Suppressor macrophage (primary cell): ENCODE results near the gene RIIAD1.

Source experiments
- DNase-seq, 4 experiments: peaks; one replicate each; pipeline ENCODE4 v3.0.0-alpha.2; 2020 to 2022
- total RNA-seq, 17 experiments: gene quantifications; one replicate each; lab custom pipeline; 2026; ENCODE audit warnings: mixed read lengths in 6 of 17, inconsistent platforms in 3 of 17; lab: John Stamatoyannopoulos, UW

Gene RIIAD1, protein sequence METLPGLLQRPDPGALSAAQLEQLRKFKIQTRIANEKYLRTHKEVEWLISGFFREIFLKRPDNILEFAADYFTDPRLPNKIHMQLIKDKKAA
- total RNA-seq, result 0 to 1.8 (median 0) reads per million in 17 experiments

DNA sequence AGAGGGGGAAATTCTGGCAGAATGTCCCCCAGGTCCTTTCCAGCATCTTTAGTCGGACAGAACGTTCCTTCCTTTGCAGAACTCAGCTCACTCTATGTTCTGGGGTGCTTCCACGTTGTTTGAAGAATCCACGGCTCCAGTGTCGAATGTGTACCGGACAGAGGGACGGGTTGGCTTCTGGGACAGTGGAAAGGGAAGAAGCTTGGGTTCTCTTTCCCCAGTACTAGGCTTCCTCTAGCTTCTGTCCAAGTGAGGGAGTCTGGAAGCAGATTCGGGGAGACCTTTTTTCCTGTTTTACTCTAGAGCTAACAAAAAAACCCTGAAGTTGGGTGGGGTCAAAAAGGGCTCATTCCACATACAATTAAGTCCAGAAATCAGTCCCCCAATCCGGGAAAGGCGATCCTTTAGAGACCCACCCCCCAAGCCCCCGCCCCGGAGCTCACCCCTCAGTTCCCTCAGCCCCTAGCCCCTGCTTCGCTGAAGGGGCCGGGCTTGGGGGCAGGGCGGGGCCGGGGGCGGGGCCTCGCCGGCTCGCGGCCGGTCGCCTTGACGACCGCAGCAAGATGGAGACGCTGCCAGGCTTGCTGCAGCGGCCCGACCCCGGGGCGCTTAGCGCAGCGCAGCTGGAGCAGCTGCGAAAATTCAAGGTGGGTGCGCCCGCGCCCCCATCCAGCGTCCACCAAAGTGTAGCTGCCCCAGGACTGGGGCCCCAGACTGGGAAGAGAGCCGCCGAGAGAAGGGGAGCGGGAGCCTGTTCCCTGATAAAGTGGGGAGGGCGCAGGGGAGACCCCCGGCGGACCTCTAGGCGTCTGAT is at the start of gene RIIAD1:
Gene RIIAD1 (plus strand): TSS at position 549 of the 814 bp plus-strand sequence. CDS start 15 bp downstream, at position 564.
- DNase-seq, result peak; percentile 13 to 43 (median 34)

DNA sequence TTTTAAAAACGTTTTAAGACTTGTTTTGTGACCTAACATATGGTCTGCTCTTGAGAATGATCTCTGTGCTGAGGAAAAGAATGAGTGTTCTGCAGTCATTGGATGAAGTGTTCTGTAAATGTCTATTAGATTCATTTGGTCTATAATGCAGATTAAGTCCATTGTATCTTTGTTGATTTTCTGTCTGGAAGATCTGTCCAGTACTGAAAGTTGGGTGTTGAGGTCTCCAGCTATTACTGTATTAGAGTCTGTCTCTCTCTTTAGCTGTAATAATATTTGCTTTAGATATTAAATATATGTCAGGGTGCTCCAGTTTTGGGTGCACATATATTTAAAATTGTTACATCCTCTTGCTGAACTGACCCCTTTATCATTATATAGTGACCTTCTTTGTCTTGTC is 47.9 kb upstream of the RIIAD1 start:
- DNase-seq, result no peak

DNA sequence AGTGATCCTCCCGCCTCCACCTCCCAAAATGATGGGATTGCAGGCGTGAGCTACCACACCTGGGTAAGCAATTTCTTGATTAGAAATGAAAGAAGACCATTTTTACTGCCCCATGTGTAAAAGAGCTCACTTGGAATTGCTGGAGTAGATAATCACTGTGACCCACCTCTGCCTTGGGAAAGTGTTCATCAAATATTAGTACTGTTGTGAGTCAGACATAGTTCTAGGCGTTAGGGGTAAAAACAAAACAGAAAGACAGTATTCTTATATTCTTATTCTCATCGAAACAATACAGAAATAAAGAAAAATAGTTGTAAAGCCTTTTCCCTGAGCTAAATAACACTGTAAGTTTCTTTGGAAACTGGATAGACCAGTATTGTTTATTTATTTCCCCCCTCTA is 40.9 kb upstream of the RIIAD1 start:
- DNase-seq, result no peak

DNA sequence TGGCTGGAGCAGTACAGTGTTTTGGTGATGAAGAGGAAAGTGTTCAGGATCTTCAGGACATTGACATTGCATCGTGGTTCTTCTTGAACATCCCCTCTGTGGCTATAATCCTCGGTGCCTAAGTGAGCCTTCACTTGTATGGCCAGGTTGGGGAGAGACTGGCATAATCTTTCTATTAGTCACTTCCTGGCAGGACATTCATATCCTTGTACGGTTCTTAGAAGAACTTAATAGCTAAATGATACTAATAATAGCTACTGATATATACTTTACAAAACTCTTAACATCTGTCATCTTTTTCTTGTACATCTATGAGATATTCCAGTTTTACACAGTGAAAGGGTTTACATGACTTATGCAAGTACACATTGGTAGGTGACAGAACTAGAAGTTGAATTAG is 40.5 kb upstream of the RIIAD1 start:
- no peak for DNase-seq

DNA sequence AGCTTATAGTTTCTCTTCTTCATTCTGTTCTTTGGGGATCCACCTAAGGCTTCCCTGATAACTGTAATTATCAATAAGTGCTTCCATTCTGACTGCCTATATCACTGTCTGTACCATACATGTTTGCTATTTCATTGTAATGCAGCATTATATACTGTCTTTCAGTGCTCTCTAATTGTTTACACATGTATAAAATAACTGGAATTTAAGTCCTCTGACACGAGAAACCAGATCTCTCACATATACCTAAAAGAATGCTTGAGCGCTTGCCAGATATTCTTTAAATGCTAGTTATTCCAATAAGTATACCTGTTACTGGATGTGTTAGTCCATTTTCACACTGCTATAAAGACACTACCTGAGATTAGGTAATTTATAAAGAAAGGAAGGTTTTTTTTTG is 39.4 kb upstream of the RIIAD1 start:
- no peak for DNase-seq

DNA sequence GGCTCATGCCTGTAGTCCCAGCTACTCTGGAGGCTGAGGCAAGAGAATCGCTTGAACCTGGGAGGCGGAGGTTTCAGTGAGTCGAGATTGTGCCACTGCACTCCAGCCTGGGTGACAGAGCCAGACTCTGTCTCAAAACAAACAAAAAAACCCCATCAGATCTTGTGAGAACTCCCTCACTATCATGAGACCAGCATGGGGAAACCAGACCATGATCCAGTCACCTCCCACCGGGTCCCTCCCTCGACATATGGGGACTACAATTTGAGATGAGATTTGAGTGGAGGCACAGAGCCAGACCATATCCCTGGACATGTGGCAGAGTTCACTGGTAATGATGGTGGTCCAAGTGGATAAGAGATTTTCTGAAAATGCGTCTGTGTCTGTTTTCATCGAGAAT is 38.4 kb upstream of the RIIAD1 start:
- peak in 3 of 4 experiments; percentile 24 to 43 (median 25) for DNase-seq

DNA sequence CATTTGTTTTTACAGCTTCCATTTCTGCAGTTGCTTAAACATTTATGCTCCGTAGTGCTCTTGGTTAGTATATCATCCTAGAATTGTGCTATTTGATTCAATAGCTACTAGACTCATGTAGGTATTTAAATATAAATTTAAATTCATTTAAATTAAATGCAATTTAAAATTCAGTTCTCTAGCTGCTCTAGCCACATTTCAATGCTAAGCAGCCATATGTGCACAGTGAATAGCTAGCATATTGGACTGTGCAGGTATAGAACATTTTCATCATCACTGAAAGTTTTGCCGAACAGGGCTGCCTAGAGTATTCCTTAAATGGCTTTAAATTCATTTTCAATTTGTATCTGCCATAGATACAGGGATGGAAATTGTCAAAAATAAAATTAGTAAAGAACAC is 37.2 kb upstream of the RIIAD1 start:
- no peak for DNase-seq

DNA sequence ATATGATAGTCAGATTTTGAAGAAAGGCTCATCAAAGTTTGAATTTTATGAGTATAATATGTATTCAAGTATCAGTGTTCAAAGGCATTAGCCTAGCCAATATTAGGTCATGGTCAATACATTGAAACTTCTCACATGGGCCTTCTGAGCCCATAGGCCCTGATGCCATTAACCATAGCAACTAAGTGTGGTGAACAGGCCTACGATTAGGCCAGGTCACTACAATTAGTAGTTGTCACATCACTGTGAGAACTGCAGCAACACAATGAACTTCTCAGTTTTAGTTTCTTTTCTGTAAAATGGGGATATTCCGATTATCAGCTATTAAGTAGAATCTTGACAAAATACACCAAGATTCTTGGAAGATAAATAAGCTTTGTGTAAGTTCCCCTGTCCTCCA is 34.8 kb upstream of the RIIAD1 start:
- DNase-seq, result no peak

DNA sequence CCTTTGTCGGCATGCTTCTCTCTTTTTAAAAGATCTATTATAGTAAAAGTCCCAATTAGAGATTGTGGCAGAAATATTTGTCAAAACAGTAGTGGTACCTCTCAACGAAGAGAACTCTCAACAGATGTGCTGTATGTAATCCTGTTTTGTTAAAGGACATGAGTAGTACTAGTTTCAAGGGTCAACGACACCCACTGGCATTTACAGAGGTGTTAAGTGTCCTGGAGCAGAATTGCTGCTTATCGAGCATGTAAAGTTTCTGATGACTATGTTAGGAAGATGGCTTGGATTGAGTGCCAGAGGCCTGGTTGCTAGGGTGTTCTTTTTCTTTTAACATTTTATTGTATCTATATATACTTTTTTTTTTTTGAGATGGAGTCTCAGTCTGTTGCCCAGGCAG is 31.8 kb upstream of the RIIAD1 start:
- DNase-seq, result no peak

DNA sequence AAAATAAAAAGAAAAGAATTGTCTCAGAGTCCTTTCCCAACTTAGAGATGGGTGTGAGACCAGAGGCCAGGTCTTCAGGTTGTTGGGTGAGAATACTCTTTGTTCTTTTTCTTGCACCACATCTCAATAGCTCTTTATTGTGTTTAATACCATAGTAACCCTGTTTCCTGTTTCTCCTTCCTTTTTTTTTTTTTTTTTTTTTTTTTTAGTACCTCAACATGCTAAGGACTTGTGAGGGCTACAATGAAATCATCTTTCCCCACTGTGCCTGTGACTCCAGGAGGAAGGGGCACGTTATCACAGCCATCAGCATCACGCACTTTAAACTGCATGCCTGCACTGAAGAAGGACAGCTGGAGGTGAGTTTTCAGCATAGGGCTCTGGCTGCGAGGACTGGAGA is 29.1 kb upstream of the RIIAD1 start:
- peak in 2 of 4 experiments; percentile 47 to 59 for DNase-seq

DNA sequence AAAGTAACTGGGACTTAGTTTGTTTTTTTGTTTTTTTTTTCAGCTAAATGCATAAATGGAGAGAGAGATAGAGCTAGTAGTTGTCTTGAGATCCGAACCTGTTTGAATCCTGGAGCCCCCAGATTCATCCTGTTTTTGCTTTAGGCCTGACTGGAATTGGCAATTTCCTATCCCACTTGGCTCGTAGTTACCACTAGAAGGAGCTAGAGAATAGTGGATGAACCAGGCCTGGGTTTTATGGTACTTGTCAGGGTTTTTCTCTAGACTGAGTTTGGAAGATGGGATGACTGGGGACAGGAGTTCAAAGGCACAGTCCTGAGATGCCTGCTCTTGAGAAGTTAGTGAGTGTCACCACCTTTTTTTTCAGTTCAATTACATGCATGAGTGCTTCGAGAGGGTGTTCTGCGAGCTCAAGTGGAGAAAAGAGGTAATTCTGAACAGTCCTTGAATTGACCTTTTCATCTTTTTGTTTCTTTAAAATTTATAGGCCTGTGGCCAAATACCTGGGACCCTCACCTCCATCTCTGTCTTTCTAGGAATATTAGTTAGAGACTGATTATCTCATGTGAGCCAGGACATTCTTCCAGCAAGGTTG is 28.2 kb upstream of the RIIAD1 start:
- peak in 2 of 4 experiments; percentile 23 to 32 for DNase-seq

DNA sequence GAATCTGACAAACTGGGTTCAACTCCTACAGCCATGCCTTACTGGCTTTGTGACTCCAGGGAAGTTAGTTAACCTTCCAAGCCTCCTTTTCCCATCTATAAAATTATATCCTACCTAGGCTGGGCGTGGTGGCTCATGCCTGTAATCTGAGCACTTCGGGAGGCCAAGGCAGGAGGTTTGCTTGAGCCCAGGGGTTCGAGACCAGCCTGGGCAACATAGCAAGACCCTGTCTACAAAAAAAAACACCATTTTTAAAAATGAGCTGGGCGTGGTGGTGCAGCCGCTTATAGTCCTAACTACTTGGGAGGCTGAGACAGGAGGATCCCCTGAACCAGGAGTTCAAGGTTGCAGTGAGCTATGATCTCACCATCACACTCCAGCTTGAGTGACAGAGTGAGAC is 19.8 kb upstream of the RIIAD1 start:
- DNase-seq, result no peak

DNA sequence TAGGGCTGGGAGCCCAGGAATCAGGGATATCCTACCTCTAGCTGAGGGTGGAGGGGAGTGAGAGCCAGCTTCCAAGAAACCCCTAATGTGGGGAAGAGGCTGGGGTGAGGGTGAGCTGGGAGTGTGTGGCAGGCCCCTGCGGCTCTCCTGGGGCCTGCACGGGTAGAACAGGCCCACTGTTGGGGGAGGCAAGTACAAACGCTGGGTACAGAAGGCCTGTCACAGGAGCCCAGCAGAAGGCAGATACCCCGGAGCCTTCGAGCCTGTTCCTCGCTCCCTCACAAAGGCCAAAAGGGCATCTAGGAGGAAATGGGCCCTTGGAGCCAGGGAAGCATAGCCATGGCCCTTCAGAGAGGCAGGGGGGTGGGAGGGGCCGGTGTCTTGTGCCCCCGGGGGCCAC is 18.4 kb upstream of the RIIAD1 start:
- no peak for DNase-seq

DNA sequence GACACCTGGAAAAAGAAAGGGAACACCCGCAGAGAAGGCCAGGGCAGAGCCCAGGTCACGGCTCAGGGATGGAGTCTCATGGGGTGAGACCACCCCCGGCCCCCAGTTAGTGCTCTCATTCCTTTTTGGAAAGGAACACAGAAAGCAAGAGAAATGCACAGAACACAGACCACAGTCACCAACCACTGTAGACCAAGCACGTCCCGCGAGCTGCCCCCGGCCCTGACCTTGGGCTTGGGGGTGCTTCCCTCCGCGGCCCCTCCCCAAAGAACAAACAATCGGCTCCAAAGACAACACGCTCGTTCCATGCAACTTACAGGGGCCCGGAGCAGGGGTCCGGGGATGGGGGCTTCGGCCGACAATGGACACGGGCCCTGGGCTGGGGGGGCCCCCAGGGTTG is 17.5 kb upstream of the RIIAD1 start:
- DNase-seq, result no peak

DNA sequence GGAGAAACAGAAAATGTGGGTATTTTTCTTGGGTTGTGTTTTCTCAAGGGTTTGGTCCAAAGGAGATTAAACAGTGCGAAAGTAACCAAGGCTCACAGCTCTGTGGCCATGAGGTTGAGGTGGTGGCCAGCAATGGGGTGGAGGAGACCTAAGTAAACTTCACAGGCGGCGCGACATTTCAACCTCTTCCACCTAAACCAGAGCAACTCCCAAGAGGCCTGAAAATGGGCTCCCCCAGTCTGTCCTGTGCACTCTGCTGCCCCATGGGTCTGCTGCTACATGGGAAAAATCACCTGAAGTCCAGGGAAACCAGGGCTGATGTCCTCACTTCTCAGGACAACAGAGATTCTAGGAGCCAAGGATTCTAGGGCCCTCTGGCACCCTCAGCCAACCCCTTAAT is 17.1 kb upstream of the RIIAD1 start:
- DNase-seq, result no peak

DNA sequence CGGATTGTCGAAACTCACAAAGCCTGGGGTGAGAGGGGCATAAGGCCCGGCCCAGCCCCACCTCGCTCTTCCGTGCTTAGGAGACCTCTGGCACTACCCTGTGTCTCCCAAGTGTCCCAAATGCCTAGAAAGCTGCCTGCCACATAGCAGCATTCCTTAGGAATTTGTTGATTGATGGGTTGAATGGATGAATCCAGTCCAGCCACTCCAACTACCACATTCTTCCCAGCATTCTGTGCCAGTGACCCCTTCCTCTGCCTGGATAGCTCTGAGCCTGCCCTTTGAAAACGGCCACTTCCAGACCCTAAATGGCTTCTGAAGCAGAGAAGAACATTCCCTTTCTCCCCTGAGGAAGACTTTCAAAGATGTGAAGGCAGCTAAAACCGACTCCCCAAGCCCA is 16.2 kb upstream of the RIIAD1 start:
- DNase-seq, result no peak

DNA sequence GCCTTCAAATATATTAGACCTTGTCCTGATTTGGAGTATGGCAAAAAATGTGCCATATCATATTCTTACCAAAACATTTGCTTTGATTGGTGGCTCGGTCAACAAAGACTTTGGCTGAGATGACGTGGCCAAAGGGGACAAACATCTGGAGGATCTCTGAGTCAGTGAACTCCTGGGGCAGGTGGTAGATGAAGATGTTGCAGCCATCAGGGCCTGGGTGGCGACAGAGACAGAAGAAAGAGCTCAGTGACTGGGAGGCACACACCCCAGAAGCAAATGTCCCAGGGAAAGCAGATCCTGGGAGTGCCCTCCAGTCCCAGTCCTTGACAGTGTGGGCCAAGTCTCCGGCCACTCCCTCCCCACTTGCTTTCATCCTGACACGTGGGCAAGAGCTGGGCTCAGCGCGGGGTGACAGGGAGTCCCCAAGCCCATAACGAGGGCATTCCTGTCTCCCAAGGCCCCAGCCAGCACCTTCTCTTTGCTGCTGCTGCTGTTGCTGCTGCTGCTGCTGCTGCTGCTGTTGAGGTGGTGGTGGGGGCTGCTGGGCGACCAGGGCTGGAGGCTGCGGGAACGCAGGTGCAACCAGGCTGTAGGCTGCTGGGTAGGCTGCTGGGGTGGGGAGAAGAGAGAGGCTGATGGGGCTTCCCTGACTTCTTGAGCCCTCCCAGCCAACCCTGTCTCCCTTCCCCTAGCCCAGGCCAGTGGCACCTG is 15.4 kb upstream of the RIIAD1 start:
- DNase-seq, result no peak

DNA sequence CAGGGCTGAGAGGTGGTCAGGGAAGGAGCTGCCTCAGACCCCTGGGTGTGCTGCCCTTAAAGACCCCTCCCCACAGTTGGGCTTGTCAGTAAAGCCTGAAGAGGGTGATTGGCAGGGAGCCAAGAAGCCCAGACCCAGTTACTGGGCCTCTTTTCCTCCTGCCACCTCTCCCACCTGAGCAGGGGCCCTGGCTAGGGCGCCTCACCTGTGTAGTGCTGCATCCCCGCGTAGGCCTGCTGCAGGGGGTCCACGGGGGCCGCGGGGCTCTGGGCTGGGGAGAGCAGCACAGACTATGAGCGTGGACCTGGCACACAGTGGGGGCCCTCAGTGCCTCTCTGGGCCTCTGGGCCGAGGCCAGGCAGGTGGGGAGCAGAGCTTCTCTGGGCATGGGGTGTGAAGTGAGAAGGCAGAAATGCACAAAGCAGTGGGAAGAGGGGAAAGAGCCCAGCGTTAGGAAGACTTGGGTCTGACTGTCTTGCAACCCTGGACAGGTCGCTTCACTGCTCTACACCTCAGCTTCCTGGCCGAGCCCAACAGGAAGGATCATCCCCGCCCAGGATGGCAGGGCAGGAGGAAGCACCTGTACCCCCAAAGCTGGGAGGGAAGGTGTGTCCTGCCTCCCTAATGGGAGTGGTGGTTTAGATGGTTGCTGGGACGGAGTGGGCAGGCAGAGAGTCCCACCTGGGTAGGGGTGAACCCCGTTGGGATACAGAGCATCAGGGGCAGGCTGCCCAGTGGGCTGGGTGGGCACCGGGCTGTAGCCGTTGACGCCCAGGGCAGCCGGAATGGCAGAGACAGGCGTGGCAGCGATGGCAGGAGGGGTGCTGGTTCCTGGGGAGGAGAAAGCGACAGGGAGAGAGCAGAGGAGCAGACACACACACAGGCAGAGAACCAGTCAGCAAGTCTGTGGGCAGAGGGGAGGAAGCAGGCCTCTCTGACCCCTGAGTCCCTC is 14.6 kb upstream of the RIIAD1 start:
- DNase-seq, result no peak

DNA sequence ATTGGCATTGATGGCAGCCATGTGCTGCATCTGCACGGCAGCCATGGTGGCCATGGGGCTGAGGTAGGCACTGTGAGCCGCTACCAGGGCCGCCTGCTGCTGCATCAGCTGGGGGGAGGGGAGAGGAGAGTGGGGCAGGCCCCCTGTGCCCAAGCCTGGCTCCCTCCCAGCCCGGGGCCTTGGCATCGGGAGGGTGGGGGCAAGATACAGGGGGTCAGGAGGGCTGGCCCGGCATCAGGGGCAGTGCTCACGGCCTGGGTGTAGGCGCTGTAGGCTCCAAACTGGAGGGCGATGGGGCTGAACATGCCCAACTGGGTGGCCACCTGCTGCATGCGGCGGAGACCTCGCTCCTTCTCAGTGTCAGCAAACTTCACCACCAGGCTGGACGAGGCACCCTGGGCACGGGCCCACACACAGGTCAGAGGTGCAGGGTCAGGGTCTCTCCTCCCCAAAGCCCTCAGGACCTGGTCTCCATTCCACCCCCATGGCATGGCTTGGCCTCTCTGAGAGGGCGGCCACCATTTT is 13.7 kb upstream of the RIIAD1 start:
- DNase-seq, result no peak

DNA sequence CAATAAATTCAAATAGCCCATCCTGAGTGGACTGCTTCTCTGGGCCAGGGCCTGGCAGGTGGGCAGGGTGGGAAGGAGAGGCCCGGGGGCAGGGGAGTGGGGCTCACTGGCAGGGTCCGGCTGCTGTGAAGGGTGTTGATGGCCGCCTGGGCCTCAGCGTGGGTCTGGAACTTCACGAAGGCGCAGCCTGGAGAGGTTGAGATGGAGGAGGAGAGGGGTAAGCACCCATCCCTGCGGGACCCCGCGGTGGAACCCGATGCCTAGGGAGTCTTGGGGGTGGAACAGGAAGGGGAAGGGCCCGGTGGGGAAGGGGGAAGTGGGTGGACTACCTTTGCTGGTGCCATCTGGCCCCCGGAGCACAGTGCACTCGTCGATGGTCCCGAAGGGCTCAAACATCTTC is 12.4 kb upstream of the RIIAD1 start:
- no peak for DNase-seq

DNA sequence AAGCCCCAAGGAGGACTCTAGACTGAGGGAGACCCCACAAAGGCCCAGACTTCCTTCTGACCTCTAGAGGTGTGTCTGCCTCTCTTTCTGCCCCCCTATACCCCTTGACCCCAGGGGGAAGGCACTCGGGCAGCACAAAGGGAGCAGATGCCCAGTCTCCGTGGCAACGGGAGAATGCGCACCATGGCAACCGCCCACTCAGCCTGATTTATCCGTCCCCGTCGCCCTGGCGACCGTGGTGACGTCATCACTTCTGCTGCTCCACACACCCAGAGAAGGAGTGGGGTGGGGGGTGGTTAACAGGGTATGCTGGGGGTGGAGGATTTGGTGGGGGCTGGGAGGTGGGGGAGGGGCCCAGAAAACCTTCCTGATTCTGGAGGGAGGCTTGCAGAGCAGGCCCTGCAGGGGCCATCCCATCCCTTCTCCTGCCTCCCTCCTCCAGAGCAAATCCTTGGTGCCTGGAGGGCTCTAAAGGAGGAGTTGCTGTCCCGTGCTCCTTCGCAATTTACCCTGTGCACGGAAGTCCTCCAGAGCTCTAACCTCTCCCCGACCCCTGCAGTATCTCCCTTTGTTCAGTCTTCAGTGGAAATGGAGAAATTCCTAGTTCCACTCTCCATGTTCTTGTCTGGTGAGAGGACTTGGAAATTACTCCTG is 11.0 kb upstream of the RIIAD1 start:
- peak; percentile 22 to 60 (median 40) for DNase-seq
